Ureter (tissue), 1 donor: Measurements from ENCODE around the gene DOCK4. TPM values are rescaled to one million over a fixed set of nuclear protein-coding genes. Genes with fewer than 3 reads are reported as not detected.
"Not testable (repeated sequence)": the region's sequence is repeated elsewhere in the genome, so short reads cannot be mapped to it uniquely, and the experiment has no call there.

Experiments
- DNase-seq: peaks from one replicate; pipeline ENCODE4 v3.0.0-alpha.2; 2020; ENCODE audit warnings: low spot score
- total RNA-seq: library from RNA; stranded (reverse); gene quantifications from one replicate; pipeline ENCODE4 v1.2.4, GENCODE V29; 2023
- donor health status: DM: yes; HTN: yes; CAD: no.

The DOCK4 gene
- total RNA-seq, 1 donor from 2014 or later, result 37.9 TPM

GRCh38 chr7:111954474-111955381 is 251.5 kb downstream of the DOCK4 start:
- no peak for DNase-seq

GRCh38 chr7:111954056-111954455 is 252.1 kb downstream of the DOCK4 start:
- DNase-seq, result no peak

- no peak for DNase-seq
Measured at GRCh38 chr7:111953611-111954010, 252.6 kb downstream of the DOCK4 start.

GRCh38 chr7:111952783-111953182 is 253.4 kb downstream of the DOCK4 start:
- no peak for DNase-seq

- no peak for DNase-seq
Measured at GRCh38 chr7:111951052-111951451, 255.1 kb downstream of the DOCK4 start.

- no peak for DNase-seq
Measured at GRCh38 chr7:111942450-111943081, 263.6 kb downstream of the DOCK4 start.

- DNase-seq, result no peak
Measured at GRCh38 chr7:111937163-111937562, 269.0 kb downstream of the DOCK4 start.

- no peak for DNase-seq
Measured at GRCh38 chr7:111933609-111934008, 272.6 kb downstream of the DOCK4 start.

- no peak for DNase-seq
Measured at GRCh38 chr7:111931958-111932357, 274.2 kb downstream of the DOCK4 start.

- no peak for DNase-seq
Measured at GRCh38 chr7:111931016-111931517, 275.1 kb downstream of the DOCK4 start.

- no peak for DNase-seq
Measured at GRCh38 chr7:111929264-111929663, 276.9 kb downstream of the DOCK4 start.

GRCh38 chr7:111927353-111928019 is 278.7 kb downstream of the DOCK4 start:
- no peak for DNase-seq

- no peak for DNase-seq
Measured at GRCh38 chr7:111920329-111920728, 285.9 kb downstream of the DOCK4 start.

- no peak for DNase-seq
Measured at GRCh38 chr7:111919631-111920179, 286.5 kb downstream of the DOCK4 start.

GRCh38 chr7:111919164-111919563 is 287.0 kb downstream of the DOCK4 start:
- no peak for DNase-seq

- DNase-seq, result no peak
Measured at GRCh38 chr7:111918461-111918860, 287.7 kb downstream of the DOCK4 start.

GRCh38 chr7:111917404-111917803 is 288.8 kb downstream of the DOCK4 start:
- DNase-seq, result not testable (repeated sequence)

- DNase-seq, result no peak
Measured at GRCh38 chr7:111914291-111914690, 291.9 kb downstream of the DOCK4 start.

- no peak for DNase-seq
Measured at GRCh38 chr7:111911166-111911961, 294.8 kb downstream of the DOCK4 start.

- DNase-seq, result no peak
Measured at GRCh38 chr7:111910656-111911055, 295.5 kb downstream of the DOCK4 start.

- not testable (repeated sequence) for DNase-seq
Measured at GRCh38 chr7:111908673-111909072, 297.5 kb downstream of the DOCK4 start.
